Heart left ventricle (tissue), 16 donors: ENCODE measurements around the gene ALK. TPM values are rescaled to one million over a fixed set of nuclear protein-coding genes. Genes with fewer than 3 reads are reported as not detected.

Source experiments
- ATAC-seq, 4 donors: fragments of 200-7000 bp; cut with Tn5 transposase; one replicate each; pipeline ENCODE4 v1.9.1; 2020 to 2022; ENCODE audit warnings: moderate library complexity in 4 of 4, mild to moderate bottlenecking in 3 of 4, moderate number of reproducible peaks in 1 of 4
- DNase-seq, 5 donors: peaks; one replicate each; pipeline ENCODE4 v3.0.0-alpha.2; 2020
- H3K27ac ChIP-seq, 12 donors: fragments of 200-600 bp; sonication (generic) in 4 of 12; one replicate each; pipeline versions ENCODE4 v1.5.0 to v1.8.0; 2016 to 2022; ENCODE audit warnings: mild to moderate bottlenecking in 2 of 12
- H3K27me3 ChIP-seq, 9 donors: fragments of 200-600 bp; sonication (generic) in 2 of 9; one replicate each; pipeline versions ENCODE4 v1.5.1 to v1.8.0; 2016 to 2022; ENCODE audit warnings: mild to moderate bottlenecking in 3 of 9
- H3K36me3 ChIP-seq, 9 donors: fragments of 200-600 bp; sonication (generic) in 2 of 9; one replicate each; pipeline versions ENCODE4 v1.5.0 to v1.8.0; 2018 to 2022; ENCODE audit warnings: mild to moderate bottlenecking in 2 of 9
- H3K4me1 ChIP-seq, 12 donors: fragments of 200-600 bp; sonication (generic) in 4 of 12; one replicate each; pipeline versions ENCODE4 v1.5.0 to v1.8.0; 2016 to 2022; ENCODE audit warnings: mild to moderate bottlenecking in 3 of 12
- H3K4me3 ChIP-seq, 12 donors: fragments of 200-600 bp; sonication (generic) in 4 of 12; one replicate each; pipeline versions ENCODE4 v1.5.0 to v1.8.0; 2017 to 2022; ENCODE audit warnings: mild to moderate bottlenecking in 9 of 12, moderate library complexity in 4 of 12
- H3K9me3 ChIP-seq, 12 donors: fragments of 200-600 bp; sonication (generic) in 4 of 12; one replicate each; pipeline versions ENCODE4 v1.5.0 to v1.8.0; 2016 to 2022; ENCODE audit warnings: mild to moderate bottlenecking in 1 of 12
- POLR2A ChIP-seq, 2 donors: fragments of 450-650 bp; IDR thresholded peaks; one replicate each; pipeline ENCODE4 v1.6.1; 2017; ENCODE audit warnings: antibody characterized with exemption in 2 of 2, mild to moderate bottlenecking in 2 of 2, moderate library complexity in 2 of 2
- WGBS, 4 donors: extraction: QIAGEN DNeasy Blood & Tissue Kit in 2 of 4; methylation state at CpG; one replicate each; pipeline versions ENCODE4 v1.1.5 to v1.1.7; 2013 to 2018; 5-methylcytosine and 5-hydroxymethylcytosine counted together
- intact Hi-C, 10 donors: fragments of 100-400 bp; cut with DNase I; formaldehyde crosslinking; loops; one replicate each; pipeline versions ENCODE4 v1.11.1 to v1.14.2; 2022
- polyA plus RNA-seq, 2 donors: library from polyadenylated mRNA; stranded (reverse); fragments of 200-250 nt; gene quantifications; one replicate each; pipeline ENCODE4 v1.2.3, GENCODE V29; 2013
- total RNA-seq, 9 donors: library from RNA; depleted of rRNA in 2 of 9; stranded (reverse); fragments of >200 nt in 2 of 9; fragmentation: NEBNext Ultra II Directional in 3 of 9; extraction: Animal tissue kit (Norgen Biotek cat#: 25700) in 3 of 9; gene quantifications; one replicate each; pipeline versions ENCODE4 v1.1.0 to v1.2.4, GENCODE V29; 2016 to 2023
- TF ChIP-seq, protein P1 (sequence below), 12 donors: fragments of 200-600 bp; sonication (generic) in 4 of 12; IDR thresholded peaks; one replicate each; pipeline versions ENCODE4 v1.5.0 to v1.8.0; 2018 to 2022; ENCODE audit warnings: antibody characterized with exemption in 12 of 12, mild to moderate bottlenecking in 5 of 12
- donor health status: ischemic (EF 13 %, LVEDD 7.1; RV severe dilation, severe dysfunction).
- donor health status: healthy with polysubstance abuse.
- donor health status: DM: no; HTN: yes; CAD: no.
- donor health status: DM: no; HTN: no; CAD: no.
- donor health status: ischemic (EF 25% LVEDD 6.9; RV normal size, moderate dysfunction).
- donor health status: ischemic (EF 25% LVEDD 5.7; RV mildly dilated, moderate dysfunction).
- donor health status: healthy.
- donor health status: DM: yes; HTN: yes; CAD: no.
- donor health status: ischemic (EF 35%, LVEDD 5.7; RV mildly dilated, moderate dysfunction).
- donor health status: nonischemic (EF 11% LVEDD 7.7; RV severe dilation, severe dysfunction).
- donor health status: DM: yes; HTN: yes; CAD: no.
- donor health status: PGD.
- donor health status: ischemic (EF 29% LVEDD 5.4; RV normal size, mild dysfunction).
- donor health status: nonischemic (EF 23%, LVEDD 6.1; RV moderate dilation, normal function).

ALK gene
- total and polyA plus RNA-seq, 11 donors: 0.05 to 0.50 (median 0.13) TPM; not detected in 5

DNA sequence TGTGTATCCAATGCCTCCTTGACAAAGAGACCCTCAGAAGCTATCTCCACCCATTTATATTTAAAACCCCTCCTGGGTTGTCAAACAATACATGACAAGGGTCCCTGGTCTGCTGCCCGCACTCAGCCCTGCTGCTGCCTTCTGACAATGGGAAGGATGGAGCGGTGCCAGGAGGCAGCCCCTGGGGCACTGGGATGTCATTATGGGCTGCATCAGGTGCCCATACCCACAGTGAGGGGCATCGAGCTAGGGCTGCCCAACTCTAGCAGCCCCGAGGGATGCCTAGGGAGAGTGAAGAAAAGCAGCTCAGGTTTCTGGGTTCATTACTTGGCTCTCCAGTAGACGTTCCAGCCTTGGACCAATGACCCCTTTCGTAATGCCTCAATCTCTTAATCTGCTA, 301.7 kb downstream of the ALK start:
- no peak overlapping the region for H3K27ac ChIP-seq
- no peak overlapping the region for H3K4me3 ChIP-seq
- TF ChIP-seq POLR2A (IDR thresholded peaks at IDR 0.05): no peak
- TF ChIP-seq, protein P1, sequence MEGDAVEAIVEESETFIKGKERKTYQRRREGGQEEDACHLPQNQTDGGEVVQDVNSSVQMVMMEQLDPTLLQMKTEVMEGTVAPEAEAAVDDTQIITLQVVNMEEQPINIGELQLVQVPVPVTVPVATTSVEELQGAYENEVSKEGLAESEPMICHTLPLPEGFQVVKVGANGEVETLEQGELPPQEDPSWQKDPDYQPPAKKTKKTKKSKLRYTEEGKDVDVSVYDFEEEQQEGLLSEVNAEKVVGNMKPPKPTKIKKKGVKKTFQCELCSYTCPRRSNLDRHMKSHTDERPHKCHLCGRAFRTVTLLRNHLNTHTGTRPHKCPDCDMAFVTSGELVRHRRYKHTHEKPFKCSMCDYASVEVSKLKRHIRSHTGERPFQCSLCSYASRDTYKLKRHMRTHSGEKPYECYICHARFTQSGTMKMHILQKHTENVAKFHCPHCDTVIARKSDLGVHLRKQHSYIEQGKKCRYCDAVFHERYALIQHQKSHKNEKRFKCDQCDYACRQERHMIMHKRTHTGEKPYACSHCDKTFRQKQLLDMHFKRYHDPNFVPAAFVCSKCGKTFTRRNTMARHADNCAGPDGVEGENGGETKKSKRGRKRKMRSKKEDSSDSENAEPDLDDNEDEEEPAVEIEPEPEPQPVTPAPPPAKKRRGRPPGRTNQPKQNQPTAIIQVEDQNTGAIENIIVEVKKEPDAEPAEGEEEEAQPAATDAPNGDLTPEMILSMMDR (IDR thresholded peaks at IDR 0.05): no peak
- DNase-seq (no peak), ATAC-seq (no peak)
- no peaks in the 10 kb centered on the region for H3K4me1 ChIP-seq
- intact Hi-C loops: no loop called here
- no peaks in the 10 kb centered on the region for H3K36me3 ChIP-seq
- no peaks in the 10 kb centered on the region for H3K9me3 ChIP-seq
- H3K27me3 ChIP-seq: no peaks in the 10 kb centered on the region
- WGBS, 4 donors: 89 to 91% (median 91%) methylated on average over 6 of the region's 6 CpGs

DNA sequence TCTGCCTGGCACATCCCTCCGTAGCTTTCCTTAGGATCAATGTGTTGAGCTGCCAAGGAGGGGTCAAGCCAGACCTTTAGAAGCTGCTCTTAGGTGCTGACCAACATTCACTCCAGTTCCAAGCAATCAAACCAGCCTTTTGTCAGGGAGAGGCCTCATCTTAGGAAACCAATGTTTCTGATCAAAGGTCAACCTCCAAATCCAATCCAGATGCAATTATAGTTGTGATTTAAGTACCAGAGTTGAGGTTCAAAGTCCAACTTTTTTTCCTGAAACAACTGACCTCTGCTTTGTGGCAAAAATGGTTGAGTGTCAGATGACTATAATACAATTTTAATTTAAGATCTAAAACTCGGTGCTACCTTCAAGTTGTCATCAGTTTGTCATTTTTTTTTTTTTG, 303.4 kb downstream of the ALK start:
- no peaks in the 10 kb centered on the region for H3K36me3 ChIP-seq
- no peaks in the 10 kb centered on the region for H3K9me3 ChIP-seq
- DNase-seq: no peak
- H3K27me3 ChIP-seq: no peaks in the 10 kb centered on the region
- 70 to 88% (median 80%) methylated on average over 2 of the region's 2 CpGs for WGBS, 4 donors
- no peak overlapping the region for H3K27ac ChIP-seq
- ATAC-seq: no peak
- no peaks in the 10 kb centered on the region for H3K4me1 ChIP-seq
- intact Hi-C loops: no loop called here
- no peak for TF ChIP-seq POLR2A (IDR thresholded peaks at IDR 0.05)
- TF ChIP-seq, protein P1 (IDR thresholded peaks at IDR 0.05): no peak
- no peak overlapping the region for H3K4me3 ChIP-seq

DNA sequence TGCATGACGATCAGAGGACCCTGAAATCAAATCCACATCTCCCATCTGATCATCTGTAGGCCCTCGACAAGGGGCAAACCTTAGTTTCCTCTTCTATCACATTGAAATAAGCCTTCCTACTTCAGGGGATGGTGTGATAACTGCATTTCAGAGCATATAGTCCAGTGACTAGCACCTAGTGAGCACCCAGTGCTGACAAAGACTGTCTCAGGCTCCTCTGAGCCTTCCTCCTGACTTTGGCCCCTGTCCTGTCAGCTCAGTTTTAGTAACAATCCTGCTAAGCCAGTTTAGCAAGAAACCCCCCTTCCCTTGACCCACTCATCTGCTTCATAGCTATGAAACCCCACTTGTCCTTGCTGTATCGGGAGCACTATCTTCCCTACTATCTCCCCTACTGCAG, 304.0 kb downstream of the ALK start:
- 74 to 83% (median 77%) methylated on average over 3 of the region's 3 CpGs for WGBS, 4 donors
- Histone ChIP-seq H3K9me3 (no peaks in the 10 kb centered on the region), H3K36me3 (no peaks in the 10 kb centered on the region), H3K4me1 (no peaks in the 10 kb centered on the region), H3K27ac (no peak overlapping the region), H3K27me3 (no peaks in the 10 kb centered on the region), H3K4me3 (no peak overlapping the region)
- ATAC-seq (no peak), DNase-seq (no peak)
- no peak for TF ChIP-seq POLR2A (IDR thresholded peaks at IDR 0.05)
- TF ChIP-seq, protein P1 (IDR thresholded peaks at IDR 0.05): no peak
- intact Hi-C loops: no loop called here

DNA sequence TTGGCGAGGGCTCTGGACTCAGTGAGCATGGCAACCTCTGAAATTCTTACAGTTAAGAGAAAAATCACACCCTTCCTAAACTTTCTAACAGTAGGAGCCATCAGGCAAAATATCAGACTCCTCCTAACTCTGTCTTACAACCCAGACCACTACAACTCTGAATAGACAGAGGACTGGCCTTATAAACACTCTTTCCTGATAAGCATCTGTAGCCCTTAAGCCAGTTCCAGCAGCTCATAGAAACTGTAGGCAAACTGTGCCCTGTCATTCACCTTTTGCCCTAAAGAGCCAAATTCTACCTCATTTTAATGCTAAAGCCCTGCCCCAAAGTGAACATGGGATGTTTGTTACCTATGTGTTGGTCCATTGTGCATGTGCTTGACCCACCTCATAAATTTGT, 304.8 kb downstream of the ALK start:
- intact Hi-C loops: no loop called here
- Histone ChIP-seq H3K27me3 (no peaks in the 10 kb centered on the region), H3K27ac (no peak overlapping the region), H3K36me3 (no peaks in the 10 kb centered on the region), H3K4me3 (no peak overlapping the region), H3K9me3 (no peaks in the 10 kb centered on the region), H3K4me1 (no peaks in the 10 kb centered on the region)
- WGBS, 4 donors: 29 to 58% (median 45%) methylated on average over 1 of the region's 1 CpG
- no peak for ATAC-seq
- DNase-seq: no peak
- no peak for TF ChIP-seq POLR2A (IDR thresholded peaks at IDR 0.05)
- TF ChIP-seq, protein P1 (IDR thresholded peaks at IDR 0.05): no peak
